RPMI8226 (cell line): ENCODE results near the gene ANKMY2.
"Not testable (repeated sequence)": the region's sequence is repeated elsewhere in the genome, so short reads cannot be mapped to it uniquely, and the experiment has no call there.

Source experiments
- DNase-seq: peaks from one replicate; pipeline ENCODE4 v3.0.0-alpha.2; 2015

ANKMY2 gene

GRCh38 chr7:16645593-16646471, at the start of gene ANKMY2, which contains the start of gene BZW2:
Gene ANKMY2 (minus strand): TSS chr7:16645754. CDS start chr7:16645573, 181 bp downstream.
Gene BZW2 (plus strand): TSS chr7:16646181. CDS start chr7:16665444, 19,263 bp downstream.
- DNase-seq = peak; percentile 98

- no peak for DNase-seq
Measured at GRCh38 chr7:16694806-16695205, 49.3 kb upstream of the ANKMY2 start.

- no peak for DNase-seq
Measured at GRCh38 chr7:16693601-16694318, 48.2 kb upstream of the ANKMY2 start.

GRCh38 chr7:16691241-16691640, 45.7 kb upstream of the ANKMY2 start:
- no peak for DNase-seq

GRCh38 chr7:16688249-16688648, 42.7 kb upstream of the ANKMY2 start:
- DNase-seq = no peak

- no peak for DNase-seq
Measured at GRCh38 chr7:16685535-16685934, 40.0 kb upstream of the ANKMY2 start.

- DNase-seq = no peak
Measured at GRCh38 chr7:16684935-16685334, 39.4 kb upstream of the ANKMY2 start.

GRCh38 chr7:16678645-16679566, 33.4 kb upstream of the ANKMY2 start:
- not testable (repeated sequence) for DNase-seq

- DNase-seq = no peak
Measured at GRCh38 chr7:16677978-16678494, 32.5 kb upstream of the ANKMY2 start.

- DNase-seq = no peak
Measured at GRCh38 chr7:16675277-16675676, 29.7 kb upstream of the ANKMY2 start.

- DNase-seq = no peak
Measured at GRCh38 chr7:16671811-16672210, 26.3 kb upstream of the ANKMY2 start.

GRCh38 chr7:16670731-16671344, 25.3 kb upstream of the ANKMY2 start:
- DNase-seq = no peak

- DNase-seq = no peak
Measured at GRCh38 chr7:16670021-16670420, 24.5 kb upstream of the ANKMY2 start.

GRCh38 chr7:16669581-16669980, 24.0 kb upstream of the ANKMY2 start:
- no peak for DNase-seq

- DNase-seq = no peak
Measured at GRCh38 chr7:16668978-16669377, 23.4 kb upstream of the ANKMY2 start.

GRCh38 chr7:16668049-16668858, 22.7 kb upstream of the ANKMY2 start:
- no peak for DNase-seq

GRCh38 chr7:16667355-16667754, 21.8 kb upstream of the ANKMY2 start:
- no peak for DNase-seq

- DNase-seq = no peak
Measured at GRCh38 chr7:16661924-16662323, 16.4 kb upstream of the ANKMY2 start.

- no peak for DNase-seq
Measured at GRCh38 chr7:16660702-16661464, 15.3 kb upstream of the ANKMY2 start.

GRCh38 chr7:16659854-16660497, 14.4 kb upstream of the ANKMY2 start:
- DNase-seq = not testable (repeated sequence)
